ENCODE results near the gene AFF2.

DNA sequence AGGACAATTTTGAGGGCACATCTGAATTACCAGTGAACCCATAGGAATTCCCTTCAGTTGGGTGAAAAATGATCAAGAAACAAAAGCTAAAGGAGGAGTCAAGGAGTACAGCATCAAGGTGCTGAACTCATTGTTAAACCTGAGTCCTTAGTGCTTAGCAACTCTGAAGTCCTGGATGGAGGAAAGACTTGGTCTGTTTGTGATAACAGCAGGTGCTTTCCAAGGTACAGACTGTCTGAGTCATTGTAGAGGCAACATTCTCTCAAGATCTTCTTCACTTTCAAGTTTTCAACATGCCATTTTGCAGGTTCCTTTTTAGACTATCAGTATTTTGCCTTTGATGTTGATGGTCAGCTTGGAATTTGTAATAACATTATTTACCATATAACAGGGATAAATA is 293.9 kb downstream of the AFF2 start:
- no peak for TF ChIP-seq OSR1 (CRISPR knock-in tag; IDR thresholded peaks at IDR 0.05)
- no peak for TF ChIP-seq ZNF70 (CRISPR knock-in tag; IDR thresholded peaks at IDR 0.05)
- TF ChIP-seq, protein P1, sequence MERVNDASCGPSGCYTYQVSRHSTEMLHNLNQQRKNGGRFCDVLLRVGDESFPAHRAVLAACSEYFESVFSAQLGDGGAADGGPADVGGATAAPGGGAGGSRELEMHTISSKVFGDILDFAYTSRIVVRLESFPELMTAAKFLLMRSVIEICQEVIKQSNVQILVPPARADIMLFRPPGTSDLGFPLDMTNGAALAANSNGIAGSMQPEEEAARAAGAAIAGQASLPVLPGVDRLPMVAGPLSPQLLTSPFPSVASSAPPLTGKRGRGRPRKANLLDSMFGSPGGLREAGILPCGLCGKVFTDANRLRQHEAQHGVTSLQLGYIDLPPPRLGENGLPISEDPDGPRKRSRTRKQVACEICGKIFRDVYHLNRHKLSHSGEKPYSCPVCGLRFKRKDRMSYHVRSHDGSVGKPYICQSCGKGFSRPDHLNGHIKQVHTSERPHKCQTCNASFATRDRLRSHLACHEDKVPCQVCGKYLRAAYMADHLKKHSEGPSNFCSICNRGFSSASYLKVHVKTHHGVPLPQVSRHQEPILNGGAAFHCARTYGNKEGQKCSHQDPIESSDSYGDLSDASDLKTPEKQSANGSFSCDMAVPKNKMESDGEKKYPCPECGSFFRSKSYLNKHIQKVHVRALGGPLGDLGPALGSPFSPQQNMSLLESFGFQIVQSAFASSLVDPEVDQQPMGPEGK (CRISPR knock-in tag; IDR thresholded peaks at IDR 0.05; ENCODE audit: borderline replicate concordance), result no peak
- no peak for TF ChIP-seq PPARA (CRISPR knock-in tag; IDR thresholded peaks at IDR 0.05; ENCODE audit: borderline replicate concordance)
